Measurements from ENCODE around the gene TMEM143.
A peak's percentile ranks its signal among the peaks of the same experiment; 100 is the strongest.
"Not testable (repeated sequence)": the region's sequence is repeated elsewhere in the genome, so short reads cannot be mapped to it uniquely, and the experiment has no call there.

Gene TMEM143

GRCh38 chr19:48395170-48395455, 31.4 kb upstream of the TMEM143 start:
- no peak for DNase-seq (ENCODE audit: low spot score)
- in situ Hi-C loops (cut with MboI; ENCODE audit: low pct_unique_long_range_greater_than_20kb, low sequenced_read_pairs, unreplicated experiment) = no loop called here
- no peak for TF ChIP-seq CTCF (IDR thresholded peaks at IDR 0.05; ENCODE audit: extremely low read depth, insufficient read depth, missing control alignments)

- in situ Hi-C loops (cut with MboI; ENCODE audit: low pct_unique_long_range_greater_than_20kb, low sequenced_read_pairs, unreplicated experiment) = no loop called here
Measured at GRCh38 chr19:48394331-48395169, 30.8 kb upstream of the TMEM143 start.

GRCh38 chr19:48393559-48394330, 30.0 kb upstream of the TMEM143 start, which contains the start of gene GRIN2D:
Gene GRIN2D, plus strand, starts transcription at chr19:48393668. Its CDS starts 4,725 bp downstream, at chr19:48398393.
- DNase-seq (ENCODE audit: low spot score) = no peak
- in situ Hi-C loops (cut with MboI; ENCODE audit: low pct_unique_long_range_greater_than_20kb, low sequenced_read_pairs, unreplicated experiment) = no loop called here
- no peak for TF ChIP-seq CTCF (IDR thresholded peaks at IDR 0.05; ENCODE audit: extremely low read depth, insufficient read depth, missing control alignments)

More at GRCh38 chr19:48394331-48395169, 30.8 kb upstream of the TMEM143 start:
- TF ChIP-seq CTCF (IDR thresholded peaks at IDR 0.05; ENCODE audit: extremely low read depth, insufficient read depth, missing control alignments) = no peak
- DNase-seq (ENCODE audit: low spot score) = no peak

- DNase-seq (ENCODE audit: low spot score) = no peak
Measured at GRCh38 chr19:48392860-48393558, 29.3 kb upstream of the TMEM143 start.

GRCh38 chr19:48392006-48392344, 28.2 kb upstream of the TMEM143 start:
- in situ Hi-C loops (cut with MboI; ENCODE audit: low pct_unique_long_range_greater_than_20kb, low sequenced_read_pairs, unreplicated experiment); DNase-seq (ENCODE audit: low spot score): not testable (repeated sequence)

More at GRCh38 chr19:48392860-48393558, 29.3 kb upstream of the TMEM143 start:
- TF ChIP-seq CTCF (IDR thresholded peaks at IDR 0.05; ENCODE audit: extremely low read depth, insufficient read depth, missing control alignments) = no peak
- in situ Hi-C loops (cut with MboI; ENCODE audit: low pct_unique_long_range_greater_than_20kb, low sequenced_read_pairs, unreplicated experiment) = no loop called here

- in situ Hi-C loops (cut with MboI; ENCODE audit: low pct_unique_long_range_greater_than_20kb, low sequenced_read_pairs, unreplicated experiment) = no loop called here
- peak; percentile 92 for DNase-seq (ENCODE audit: low spot score)
- TF ChIP-seq CTCF (IDR thresholded peaks at IDR 0.05; ENCODE audit: extremely low read depth, insufficient read depth, missing control alignments) = peak; percentile 86
Measured at GRCh38 chr19:48391100-48392005, 27.6 kb upstream of the TMEM143 start, which contains the start of gene KDELR1. Gene KDELR1, minus strand, starts transcription at chr19:48391551. Its CDS starts 193 bp downstream, at chr19:48391358.
